Upper lobe of left lung (tissue), 6 donors: ENCODE data around the gene PCGF1. TPM values are rescaled to one million over a fixed set of nuclear protein-coding genes. Genes with fewer than 3 reads are reported as not detected.

Experiments used
- ATAC-seq, 2 donors: fragments of 200-7000 bp; cut with Tn5 transposase; one replicate each; pipeline ENCODE4 v1.9.1; 2022; ENCODE audit warnings: mild to moderate bottlenecking in 2 of 2, moderate library complexity in 2 of 2; ENCODE audit not compliant: low FRiP score in 2 of 2
- DNase-seq, 2 donors: peaks; one replicate each; pipeline ENCODE4 v3.0.0-alpha.2; 2019 to 2020
- H3K27ac ChIP-seq, 4 donors: fragments of 200-600 bp; sonication (generic); one replicate each; pipeline ENCODE4 v1.5.1; 2016 to 2019
- H3K27me3 ChIP-seq, 4 donors: fragments of 200-600 bp; sonication (generic); one replicate each; pipeline ENCODE4 v1.5.1; 2017 to 2019
- H3K36me3 ChIP-seq, 4 donors: fragments of 200-600 bp; sonication (generic); one replicate each; pipeline ENCODE4 v1.5.1; 2016 to 2019
- H3K4me1 ChIP-seq, 4 donors: fragments of 200-600 bp; sonication (generic); one replicate each; pipeline ENCODE4 v1.5.1; 2018 to 2019
- H3K4me3 ChIP-seq, 4 donors: fragments of 200-600 bp; sonication (generic); one replicate each; pipeline ENCODE4 v1.5.1; 2017 to 2019; ENCODE audit warnings: mild to moderate bottlenecking in 2 of 4, moderate library complexity in 1 of 4
- H3K9me3 ChIP-seq, 4 donors: fragments of 200-600 bp; sonication (generic); one replicate each; pipeline ENCODE4 v1.5.1; 2018 to 2019
- EP300 ChIP-seq, 4 donors: sonication (generic); formaldehyde crosslinking; IDR thresholded peaks; one replicate each; pipeline ENCODE4 v1.5.1; 2017; ENCODE audit warnings: antibody characterized with exemption in 4 of 4, control low read depth in 2 of 4
- POLR2A ChIP-seq, 4 donors: fragments of 450-650 bp; IDR thresholded peaks; one replicate each; pipeline ENCODE4 v1.5.1; 2016 to 2017; ENCODE audit warnings: antibody characterized with exemption in 4 of 4, mild to moderate bottlenecking in 2 of 4
- POLR2AphosphoS5 ChIP-seq, 2 donors: sonication (generic); formaldehyde crosslinking; IDR thresholded peaks; one replicate each; pipeline ENCODE4 v1.5.1; 2017; ENCODE audit warnings: antibody characterized with exemption in 2 of 2
- WGBS, 2 donors: methylation state at CpG; one replicate each; pipeline ENCODE4 v1.1.5; 2017 to 2018; 5-methylcytosine and 5-hydroxymethylcytosine counted together
- total RNA-seq, 6 donors: library from RNA; depleted of rRNA in 4 of 6; stranded (reverse); fragments of >200 nt in 4 of 6; gene quantifications; one replicate each; pipeline versions ENCODE4 v1.1.0 to v1.2.1, GENCODE V29; 2016 to 2021
- TF ChIP-seq, protein P1 (sequence below), 6 experiments: fragments of 450-650 bp in 4 of 6; fragments of 200-600 bp in 2 of 6; sonication (generic) in 2 of 6; IDR thresholded peaks; one replicate each; pipeline ENCODE4 v1.5.1; 2016 to 2019; ENCODE audit warnings: antibody characterized with exemption in 6 of 6
- donor health status: DM: no; HTN: no; CAD: no; lungs with moderate emphysema.
- donor health status: DM: no; HTN: yes; CAD: no; lungs with severe emphysema.

The PCGF1 gene
- total RNA-seq, 6 donors from 2014 or later = 15.4 to 43.2 (median 34.6) TPM

GRCh38 chr2:74458938-74459363 lies 48.5 kb downstream of the PCGF1 start:
- peaks cover 35 to 53% (median 38%) of the 10 kb centered on the region in 4 donors for H3K4me1 ChIP-seq
- WGBS, 2 donors = 0 to 8% methylated on average over 5 to 10 of the region's 10 CpGs
- peak overlapping the region; percentile 66 to 91 (median 80) for H3K4me3 ChIP-seq
- H3K36me3 ChIP-seq = peaks cover 0 to 26% (median 12%) of the 10 kb centered on the region in 4 donors
- H3K9me3 ChIP-seq = no peaks in the 10 kb centered on the region
- peak overlapping the region; percentile 64 to 99 (median 88) for H3K27ac ChIP-seq
- no peak for TF ChIP-seq POLR2A (IDR thresholded peaks at IDR 0.05)
- TF ChIP-seq, protein P1, sequence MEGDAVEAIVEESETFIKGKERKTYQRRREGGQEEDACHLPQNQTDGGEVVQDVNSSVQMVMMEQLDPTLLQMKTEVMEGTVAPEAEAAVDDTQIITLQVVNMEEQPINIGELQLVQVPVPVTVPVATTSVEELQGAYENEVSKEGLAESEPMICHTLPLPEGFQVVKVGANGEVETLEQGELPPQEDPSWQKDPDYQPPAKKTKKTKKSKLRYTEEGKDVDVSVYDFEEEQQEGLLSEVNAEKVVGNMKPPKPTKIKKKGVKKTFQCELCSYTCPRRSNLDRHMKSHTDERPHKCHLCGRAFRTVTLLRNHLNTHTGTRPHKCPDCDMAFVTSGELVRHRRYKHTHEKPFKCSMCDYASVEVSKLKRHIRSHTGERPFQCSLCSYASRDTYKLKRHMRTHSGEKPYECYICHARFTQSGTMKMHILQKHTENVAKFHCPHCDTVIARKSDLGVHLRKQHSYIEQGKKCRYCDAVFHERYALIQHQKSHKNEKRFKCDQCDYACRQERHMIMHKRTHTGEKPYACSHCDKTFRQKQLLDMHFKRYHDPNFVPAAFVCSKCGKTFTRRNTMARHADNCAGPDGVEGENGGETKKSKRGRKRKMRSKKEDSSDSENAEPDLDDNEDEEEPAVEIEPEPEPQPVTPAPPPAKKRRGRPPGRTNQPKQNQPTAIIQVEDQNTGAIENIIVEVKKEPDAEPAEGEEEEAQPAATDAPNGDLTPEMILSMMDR (IDR thresholded peaks at IDR 0.05) = no peak
- no peak for TF ChIP-seq POLR2AphosphoS5 (IDR thresholded peaks at IDR 0.05)
- TF ChIP-seq EP300 (IDR thresholded peaks at IDR 0.05) = no peak
- ATAC-seq (no peak), DNase-seq (no peak)
- no peaks in the 10 kb centered on the region for H3K27me3 ChIP-seq

GRCh38 chr2:74458132-74458937 lies 49.2 kb downstream of the PCGF1 start, which contains the start of gene WBP1:
TSS of gene WBP1 (plus strand) at chr2:74458438. CDS start at chr2:74458603, 165 bp downstream.
- Histone ChIP-seq H3K9me3 (no peaks in the 10 kb centered on the region), H3K4me3 (peak within 1 kb of the TSS; percentile 66 to 91 (median 80)), H3K27ac (peak within 1 kb of the TSS; percentile 94 to 99 (median 98)), H3K4me1 (peaks cover 32 to 50% (median 34%) of the 10 kb centered on the region in 4 donors), H3K27me3 (no peaks in the 10 kb centered on the region), H3K36me3 (peaks cover 0 to 26% (median 12%) of the 10 kb centered on the region in 4 donors)
- DNase-seq = peak; percentile 91 to 100
- WGBS, 2 donors = 1 to 2% methylated on average over 26 to 30 of the region's 38 CpGs
- ATAC-seq = peak; percentile 95 to 98
- TF ChIP-seq EP300 (IDR thresholded peaks at IDR 0.05) (no peak), POLR2AphosphoS5 (IDR thresholded peaks at IDR 0.05) (peak; percentile 7 to 75), POLR2A (IDR thresholded peaks at IDR 0.05) (peak in 3 of 4 donors; percentile 8 to 71 (median 14))

DNA sequence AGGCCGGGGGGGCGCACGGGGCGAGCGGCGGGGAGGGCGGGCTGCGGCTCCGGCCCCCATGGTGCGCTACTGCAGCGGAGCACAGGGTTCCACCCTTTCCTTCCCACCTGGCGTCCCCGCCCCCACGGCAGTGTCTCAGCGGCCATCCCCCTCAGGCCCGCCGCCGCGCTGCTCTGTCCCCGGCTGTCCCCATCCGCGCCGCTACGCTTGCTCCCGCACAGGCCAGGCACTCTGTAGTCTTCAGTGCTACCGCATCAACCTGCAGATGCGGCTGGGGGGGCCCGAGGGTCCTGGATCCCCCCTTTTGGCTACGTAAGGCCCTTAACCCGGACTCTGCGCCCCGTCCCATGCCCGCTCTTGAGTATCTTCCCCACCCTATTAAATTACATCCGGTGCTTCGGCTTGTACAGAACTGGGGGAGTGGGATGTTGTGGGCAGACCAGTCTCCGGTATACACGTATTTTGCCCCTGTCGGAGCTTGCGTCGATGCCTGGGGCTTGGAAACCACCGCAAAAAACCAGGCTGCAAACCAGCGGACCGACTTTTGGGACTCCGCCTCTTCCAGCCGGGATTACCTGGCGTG lies 49.9 kb downstream of the PCGF1 start:
- H3K27ac ChIP-seq = peak overlapping the region; percentile 94 to 99 (median 98)
- peaks cover 0 to 20% (median 11%) of the 10 kb centered on the region in 4 donors for H3K36me3 ChIP-seq
- TF ChIP-seq EP300 (IDR thresholded peaks at IDR 0.05) (no peak), POLR2A (IDR thresholded peaks at IDR 0.05) (peak in 3 of 4 donors; percentile 71 to 92 (median 92)), POLR2AphosphoS5 (IDR thresholded peaks at IDR 0.05) (peak; percentile 81 to 89)
- TF ChIP-seq, protein P1 (IDR thresholded peaks at IDR 0.05) = peak in 1 of 6 experiments; percentile 10
- DNase-seq (peak; percentile 77 to 93), ATAC-seq (peak; percentile 43 to 58)
- H3K9me3 ChIP-seq = no peaks in the 10 kb centered on the region
- 0 to 1% methylated on average over 16 to 32 of the region's 46 CpGs for WGBS, 2 donors
- H3K4me3 ChIP-seq = peak overlapping the region; percentile 66 to 87 (median 76)
- H3K4me1 ChIP-seq = peaks cover 32 to 50% (median 34%) of the 10 kb centered on the region in 4 donors
- H3K27me3 ChIP-seq = no peaks in the 10 kb centered on the region

DNA sequence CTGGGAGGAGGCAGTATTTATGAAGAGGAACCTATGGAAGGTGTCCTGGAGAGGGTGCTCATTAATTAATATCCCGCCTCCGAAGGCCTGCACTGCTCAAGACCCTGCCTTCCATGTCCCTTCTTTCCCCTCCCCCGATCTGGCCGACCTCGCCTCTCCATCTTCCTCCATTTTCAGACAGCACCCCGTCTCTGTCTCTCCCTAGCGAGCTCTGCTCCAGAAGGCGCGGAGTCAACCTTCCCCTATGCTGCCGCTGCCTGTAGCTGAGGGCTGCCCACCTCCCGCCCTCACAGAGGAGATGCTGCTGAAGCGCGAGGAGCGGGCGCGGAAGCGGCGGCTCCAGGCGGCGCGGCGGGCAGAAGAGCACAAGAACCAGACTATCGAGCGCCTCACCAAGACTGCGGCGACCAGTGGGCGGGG lies 50.4 kb downstream of the PCGF1 start:
- DNase-seq (no peak), ATAC-seq (peak in 1 of 2 donors; percentile 38)
- Histone ChIP-seq H3K4me1 (peaks cover 32 to 50% (median 34%) of the 10 kb centered on the region in 4 donors), H3K4me3 (peak overlapping the region; percentile 66 to 87 (median 76)), H3K36me3 (peaks cover 0 to 15% (median 6%) of the 10 kb centered on the region in 4 donors), H3K27me3 (no peaks in the 10 kb centered on the region), H3K9me3 (no peaks in the 10 kb centered on the region), H3K27ac (peak overlapping the region; percentile 94 to 99 (median 98))
- TF ChIP-seq POLR2AphosphoS5 (IDR thresholded peaks at IDR 0.05) = no peak
- no peak for TF ChIP-seq EP300 (IDR thresholded peaks at IDR 0.05)
- TF ChIP-seq, protein P1 (IDR thresholded peaks at IDR 0.05) = no peak
- TF ChIP-seq POLR2A (IDR thresholded peaks at IDR 0.05) = no peak
- 2 to 3% methylated on average over 11 to 22 of the region's 27 CpGs for WGBS, 2 donors

Other genes starting within 250 kb of the PCGF1 start
- gene SLC4A5, start 164.3 kb downstream of the PCGF1 start, total RNA-seq = 10 to 100 TPM in 3 of 6 donors, 1 to 10 TPM in 3; 3.2 to 47.1 (median 11.0) TPM
- gene DCTN1, start 127.4 kb downstream of the PCGF1 start, total RNA-seq = 100 to 1,000 TPM; 106 to 260 (median 147) TPM
- gene C2orf81, start 86.1 kb downstream of the PCGF1 start, total RNA-seq = 10 to 100 TPM in 2 of 6 donors, 1 to 10 TPM in 4; 2.6 to 12.3 (median 5.7) TPM
- gene WDR54, start 86.0 kb downstream of the PCGF1 start, total RNA-seq = 10 to 100 TPM in 4 of 6 donors, 1 to 10 TPM in 2; 8.4 to 28.2 (median 13.3) TPM
- 10 to 100 TPM; 26.7 to 95.3 (median 34.0) TPM for gene RTKN, start 65.8 kb downstream of the PCGF1 start, total RNA-seq
- gene INO80B, start 52.6 kb downstream of the PCGF1 start, total RNA-seq = 10 to 100 TPM; 12.6 to 85.9 (median 32.5) TPM
- gene WBP1, start 49.3 kb downstream of the PCGF1 start, total RNA-seq = 100 to 1,000 TPM in 1 of 6 donors, 10 to 100 TPM in 5; 34.7 to 109 (median 51.3) TPM
- 10 to 100 TPM; 57.8 to 80.8 (median 63.1) TPM for gene MOGS, start 42.3 kb downstream of the PCGF1 start, total RNA-seq
- gene MRPL53, start 35.0 kb downstream of the PCGF1 start, total RNA-seq = 10 to 100 TPM; 19.9 to 87.1 (median 30.1) TPM
- 10 to 100 TPM; 14.8 to 67.1 (median 19.8) TPM for gene CCDC142, start 24.7 kb downstream of the PCGF1 start, total RNA-seq
- gene TTC31, start 24.6 kb downstream of the PCGF1 start, total RNA-seq = 100 to 1,000 TPM in 1 of 6 donors, 10 to 100 TPM in 5; 18.2 to 127 (median 27.3) TPM
- gene LBX2, start 8.1 kb downstream of the PCGF1 start, total RNA-seq = 1 to 10 TPM; 1.3 to 8.4 (median 2.4) TPM
- 1 to 10 TPM in 1 of 6 donors, under 1 TPM in 1, not detected in 4; 0.26 to 2.6 TPM for gene TLX2, start 6.8 kb upstream of the PCGF1 start, total RNA-seq
- under 1 TPM in 3 of 6 donors, not detected in 3; 0.26 to 0.37 (median 0.33) TPM for gene DQX1, start 18.5 kb upstream of the PCGF1 start, total RNA-seq
- gene AUP1, start 22.0 kb upstream of the PCGF1 start, total RNA-seq = 100 to 1,000 TPM in 4 of 6 donors, 10 to 100 TPM in 2; 93.4 to 337 (median 125) TPM
- gene HTRA2, start 22.2 kb upstream of the PCGF1 start, total RNA-seq = 10 to 100 TPM; 11.8 to 36.9 (median 27.2) TPM
- 10 to 100 TPM in 3 of 6 donors, 1 to 10 TPM in 3; 3.6 to 28.3 (median 10.3) TPM for gene LOXL3, start 46.2 kb upstream of the PCGF1 start, total RNA-seq
- 10 to 100 TPM; 13.7 to 49.2 (median 38.0) TPM for gene DOK1, start 47.0 kb upstream of the PCGF1 start, total RNA-seq
- gene M1AP, start 140.6 kb upstream of the PCGF1 start, total RNA-seq = 1 to 10 TPM in 3 of 6 donors, under 1 TPM in 1, not detected in 2; 0.91 to 6.3 (median 2.2) TPM
- gene SEMA4F, start 146.6 kb upstream of the PCGF1 start, total RNA-seq = 10 to 100 TPM in 3 of 6 donors, 1 to 10 TPM in 3; 6.3 to 15.3 (median 10.1) TPM